HG03442 (cell line): ENCODE data around the gene CBY1.
A peak's percentile ranks its signal among the peaks of the same experiment; 100 is the strongest.

Experiments
- ATAC-seq: cut with Tn5 transposase; IDR thresholded peaks from one replicate; pipeline ENCODE4 v1.9.1; 2021; ENCODE audit warnings: mild to moderate bottlenecking, moderate library complexity; ENCODE audit not compliant: unreplicated experiment

CBY1 gene

GRCh38 chr22:38700789-38701628 is 44.6 kb downstream of the CBY1 start, which contains the start of gene JOSD1:
JOSD1 (minus strand) TSS chr22:38700943; CDS start chr22:38699987, 956 bp downstream.
- ATAC-seq: peak; percentile 34

- no peak for ATAC-seq
Measured at GRCh38 chr22:38704654-38705234, 48.3 kb downstream of the CBY1 start.

- ATAC-seq: peak; percentile 66
Measured at GRCh38 chr22:38705235-38706100, 49.0 kb downstream of the CBY1 start, which contains the start of gene GTPBP1. GTPBP1 (plus strand) TSS chr22:38705944; CDS start chr22:38705956, 12 bp downstream.

GRCh38 chr22:38706101-38706900 is 49.9 kb downstream of the CBY1 start:
- ATAC-seq: peak; percentile 5

- ATAC-seq: no peak
Measured at GRCh38 chr22:38706901-38707195, 50.4 kb downstream of the CBY1 start.

GRCh38 chr22:38707346-38707745 is 50.9 kb downstream of the CBY1 start:
- ATAC-seq: no peak

GRCh38 chr22:38707984-38708383 is 51.5 kb downstream of the CBY1 start:
- ATAC-seq: no peak

- no peak for ATAC-seq
Measured at GRCh38 chr22:38709306-38709705, 52.9 kb downstream of the CBY1 start.

- ATAC-seq: no peak
Measured at GRCh38 chr22:38710351-38710750, 53.9 kb downstream of the CBY1 start.

- no peak for ATAC-seq
Measured at GRCh38 chr22:38710866-38711265, 54.4 kb downstream of the CBY1 start.

- ATAC-seq: no peak
Measured at GRCh38 chr22:38712486-38713207, 56.2 kb downstream of the CBY1 start.

GRCh38 chr22:38713921-38714320 is 57.5 kb downstream of the CBY1 start:
- ATAC-seq: no peak

- ATAC-seq: no peak
Measured at GRCh38 chr22:38715176-38715764, 58.8 kb downstream of the CBY1 start.

- ATAC-seq: no peak
Measured at GRCh38 chr22:38715852-38716251, 59.4 kb downstream of the CBY1 start.

GRCh38 chr22:38716271-38716670 is 59.8 kb downstream of the CBY1 start:
- ATAC-seq: no peak

GRCh38 chr22:38716826-38717225 is 60.4 kb downstream of the CBY1 start:
- no peak for ATAC-seq

GRCh38 chr22:38717244-38717643 is 60.8 kb downstream of the CBY1 start:
- no peak for ATAC-seq

GRCh38 chr22:38718414-38718813 is 62.0 kb downstream of the CBY1 start:
- no peak for ATAC-seq

GRCh38 chr22:38719196-38719595 is 62.8 kb downstream of the CBY1 start:
- ATAC-seq: no peak

- no peak for ATAC-seq
Measured at GRCh38 chr22:38720350-38720749, 63.9 kb downstream of the CBY1 start.
